Activated CD4-positive, alpha-beta T cell treated with anti-CD3 and anti-CD28 coated beads for 48 hours (primary cell): ENCODE results near the gene UBE3C.
A peak's percentile ranks its signal among the peaks of the same experiment; 100 is the strongest.

ENCODE experiments used
- DNase-seq: peaks from one replicate; pipeline ENCODE4 v3.0.0-alpha.2; 2020

Gene UBE3C

GRCh38 chr7:157299317-157299612 is 160.5 kb downstream of the UBE3C start:
- DNase-seq, result no peak

- DNase-seq, result peak; percentile 19
These were observed 161.1 kb downstream of the UBE3C start for GRCh38 chr7:157299613-157300368.

DNA sequence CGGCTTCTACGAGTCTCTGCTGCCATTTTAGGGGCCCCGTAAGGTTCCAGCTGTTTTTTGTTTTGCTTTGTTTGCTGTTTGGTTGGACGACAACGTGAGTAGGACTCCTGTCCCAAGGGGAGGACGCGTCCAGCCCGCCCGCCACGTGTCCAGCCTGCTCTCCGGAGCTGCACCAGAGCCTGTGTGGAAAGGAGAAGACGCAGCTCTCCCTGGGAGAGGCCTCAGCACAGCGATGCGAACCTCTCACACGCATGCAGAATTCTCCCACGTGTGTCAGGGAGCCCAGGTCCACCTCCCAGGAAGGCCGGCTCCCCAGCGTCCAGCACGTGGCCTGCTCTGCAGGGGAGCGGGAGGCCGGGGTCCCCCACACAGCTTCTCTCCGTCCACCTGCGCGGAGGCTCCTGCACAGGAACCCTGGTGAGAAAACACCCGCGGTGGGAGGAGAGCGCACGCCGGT is 161.7 kb downstream of the UBE3C start:
- no peak for DNase-seq

- no peak for DNase-seq
These were observed 162.9 kb downstream of the UBE3C start for GRCh38 chr7:157301610-157302120.

DNA sequence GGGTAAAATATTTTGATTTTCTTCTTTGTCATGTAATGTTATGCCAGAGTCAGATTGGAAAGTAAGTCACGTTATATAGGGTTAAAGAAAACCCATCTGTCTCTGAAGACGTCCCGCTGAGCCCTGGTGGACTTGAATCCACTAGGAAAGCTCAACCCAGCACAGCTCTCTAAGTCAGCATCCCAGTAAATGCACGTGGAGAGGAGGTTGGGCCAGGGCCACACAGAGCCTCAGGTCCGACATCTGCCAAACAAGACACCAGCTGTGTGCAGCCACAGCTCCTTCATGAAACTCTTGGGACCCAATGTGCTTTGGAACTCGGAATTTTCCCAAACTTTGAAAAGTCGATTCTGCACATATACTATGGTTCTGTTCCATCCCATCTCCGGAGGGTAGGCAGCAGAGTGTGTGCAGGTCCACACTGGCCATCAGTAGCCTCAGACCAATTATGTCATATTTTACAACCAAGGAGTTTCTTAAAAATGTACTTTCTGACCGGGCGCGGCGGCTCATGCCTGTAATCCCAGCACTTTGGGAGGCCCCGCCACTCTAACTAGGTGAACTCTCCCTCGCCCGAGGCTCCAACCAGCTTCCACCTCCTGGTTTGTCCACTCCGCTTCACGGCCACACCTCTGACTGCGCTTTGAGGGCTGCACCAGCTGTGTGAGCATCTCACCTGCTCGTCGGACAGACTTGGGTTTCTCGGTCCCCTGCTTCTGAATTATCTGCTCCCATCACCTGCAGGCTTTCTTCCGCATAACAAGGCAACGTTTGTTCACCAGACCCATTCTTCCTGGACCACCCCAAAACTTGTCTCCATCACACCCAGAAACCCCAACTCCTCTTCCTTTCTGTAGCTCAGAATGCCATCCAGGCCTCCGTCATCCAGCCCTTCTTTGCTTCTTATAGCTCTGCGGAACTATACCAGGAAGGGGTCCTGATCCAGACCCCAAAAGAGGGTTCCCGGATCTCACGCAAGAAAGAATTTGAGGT is 168.4 kb downstream of the UBE3C start:
- DNase-seq, result no peak

GRCh38 chr7:157309988-157310668 is 171.4 kb downstream of the UBE3C start:
- no peak for DNase-seq

GRCh38 chr7:157310676-157311185 is 172.0 kb downstream of the UBE3C start:
- DNase-seq, result no peak

DNA sequence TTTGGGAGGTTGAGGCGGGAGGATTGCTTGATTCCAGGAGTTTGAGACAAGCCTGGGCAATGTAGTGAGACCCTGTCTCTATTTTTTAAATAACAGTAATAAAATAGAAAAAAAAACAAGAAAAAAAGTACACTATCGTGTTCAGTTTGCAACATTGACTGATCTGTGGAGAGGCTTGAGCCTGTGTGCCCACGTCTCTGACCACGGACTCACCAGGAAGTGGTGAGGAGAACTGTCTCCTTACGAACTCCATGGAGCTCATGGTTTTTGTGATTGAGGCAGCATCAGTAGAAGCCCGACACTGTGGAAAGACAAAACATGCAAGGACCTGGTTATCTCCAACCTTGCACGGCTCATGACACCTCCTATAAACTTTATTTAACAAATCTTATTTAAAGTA is 174.2 kb downstream of the UBE3C start:
- no peak for DNase-seq

DNA sequence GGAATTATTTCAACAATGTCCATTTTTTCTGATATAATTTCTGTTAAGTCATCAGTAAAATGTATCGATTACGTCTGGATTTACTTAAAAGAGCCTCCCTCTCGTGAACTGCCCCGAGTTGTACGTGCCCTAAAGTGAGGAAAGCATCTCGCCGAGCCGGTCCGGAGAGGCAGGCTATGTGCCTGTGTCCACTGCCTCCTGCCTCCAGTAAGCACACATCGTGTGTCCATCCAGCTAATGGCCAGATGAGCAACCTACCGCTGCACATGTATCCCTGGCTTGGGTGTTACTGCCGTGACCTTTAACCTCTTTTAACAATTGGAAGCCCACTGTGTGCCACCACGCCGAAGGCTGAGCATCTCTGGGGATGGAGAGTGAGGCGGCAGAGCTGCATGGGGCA is 174.9 kb downstream of the UBE3C start:
- no peak for DNase-seq

GRCh38 chr7:157318015-157318706 is 179.4 kb downstream of the UBE3C start:
- peak; percentile 58 for DNase-seq
